ENCODE results near the gene TEKT1. TPM values are rescaled to one million over a fixed set of nuclear protein-coding genes. Genes with fewer than 3 reads are reported as not detected.

TEKT1 gene
- total RNA-seq, 1 experiment from 2014 or later = not detected

DNA sequence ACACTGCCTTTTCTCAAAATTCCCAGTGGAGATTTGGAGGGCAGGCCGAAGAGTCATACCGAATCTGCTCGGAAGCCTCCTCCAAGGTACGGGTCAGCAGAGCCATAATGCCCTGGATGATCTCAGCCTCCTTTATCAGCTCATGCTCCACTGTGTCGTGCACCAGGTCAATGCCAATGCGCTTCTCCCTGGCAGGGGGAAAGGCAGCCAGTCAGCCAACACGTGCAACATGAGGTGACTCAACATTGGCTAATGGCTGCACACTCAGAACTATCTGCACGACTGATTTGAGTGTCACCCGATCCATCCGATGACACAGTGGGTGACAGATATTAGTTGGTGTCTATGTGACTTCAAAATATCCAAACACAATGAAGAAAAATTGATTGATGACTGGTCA lies 15.8 kb downstream of the TEKT1 start:
- no peaks in the 10 kb centered on the region for H3K79me2 ChIP-seq (ENCODE audit: insufficient read depth, low read length)
- no peak overlapping the region for H3T11ph ChIP-seq (ENCODE audit: low read length)
- no peaks in the 10 kb centered on the region for H3K23me2 ChIP-seq (ENCODE audit: insufficient read length, low read depth, low read length, poor library complexity, severe bottlenecking)
- TF ChIP-seq, protein P1, sequence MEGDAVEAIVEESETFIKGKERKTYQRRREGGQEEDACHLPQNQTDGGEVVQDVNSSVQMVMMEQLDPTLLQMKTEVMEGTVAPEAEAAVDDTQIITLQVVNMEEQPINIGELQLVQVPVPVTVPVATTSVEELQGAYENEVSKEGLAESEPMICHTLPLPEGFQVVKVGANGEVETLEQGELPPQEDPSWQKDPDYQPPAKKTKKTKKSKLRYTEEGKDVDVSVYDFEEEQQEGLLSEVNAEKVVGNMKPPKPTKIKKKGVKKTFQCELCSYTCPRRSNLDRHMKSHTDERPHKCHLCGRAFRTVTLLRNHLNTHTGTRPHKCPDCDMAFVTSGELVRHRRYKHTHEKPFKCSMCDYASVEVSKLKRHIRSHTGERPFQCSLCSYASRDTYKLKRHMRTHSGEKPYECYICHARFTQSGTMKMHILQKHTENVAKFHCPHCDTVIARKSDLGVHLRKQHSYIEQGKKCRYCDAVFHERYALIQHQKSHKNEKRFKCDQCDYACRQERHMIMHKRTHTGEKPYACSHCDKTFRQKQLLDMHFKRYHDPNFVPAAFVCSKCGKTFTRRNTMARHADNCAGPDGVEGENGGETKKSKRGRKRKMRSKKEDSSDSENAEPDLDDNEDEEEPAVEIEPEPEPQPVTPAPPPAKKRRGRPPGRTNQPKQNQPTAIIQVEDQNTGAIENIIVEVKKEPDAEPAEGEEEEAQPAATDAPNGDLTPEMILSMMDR (conservative IDR thresholded peaks at IDR 0.05) = no peak
- peaks cover 0 to 7% of the 10 kb centered on the region in 2 experiments; a peak in 2 of 5 replicates for H3K9me3 Mint-ChIP-seq
- no peak overlapping the region for H2BK5ac ChIP-seq (ENCODE audit: insufficient read length, low read length)
- H3K27me3 ChIP-seq (ENCODE audit: insufficient read depth, low read length) = no peaks in the 10 kb centered on the region
- no peak overlapping the region for H3K27ac ChIP-seq (ENCODE audit: insufficient read length, low read depth, low read length)
- no peak overlapping the region for H2BK120ac ChIP-seq (ENCODE audit: low read depth, low read length, poor library complexity, severe bottlenecking)
- H3K14ac ChIP-seq (ENCODE audit: insufficient read depth, low read length) = no peak overlapping the region
- no peaks in the 10 kb centered on the region for H3K9me3 ChIP-seq (ENCODE audit: control insufficient read depth, low read depth, low read length)
- no peak overlapping the region for H2BK20ac ChIP-seq (ENCODE audit: low read depth, low read length, poor library complexity, severe bottlenecking)
- H2AFZ ChIP-seq (ENCODE audit: low read length) = no peak overlapping the region
- peaks cover 0 to 2% (median 0%) of the 10 kb centered on the region in 3 experiments; a peak in 1 of 7 replicates for H3K36me3 Mint-ChIP-seq (ENCODE audit: insufficient read depth in 1 of 3, low read depth in 3 of 3)
- H3K4me3 Mint-ChIP-seq = no peak overlapping the region
- DNase-seq = no peak
- WGBS (ENCODE audit: extremely low coverage, insufficient read length, low lambda C conversion rate) = no CpG with 5 or more reads among the region's 10 CpGs
- no peak overlapping the region for H3K4ac ChIP-seq (ENCODE audit: low read depth, low read length)
- H3K23ac ChIP-seq (ENCODE audit: insufficient read length, low read depth, low read length) = no peak overlapping the region
- H3K4me2 ChIP-seq (ENCODE audit: insufficient read depth, insufficient read length, low read length) = no peak overlapping the region
- no peaks in the 10 kb centered on the region for H3K79me1 ChIP-seq (ENCODE audit: insufficient read depth, low read depth, low read length, poor library complexity, severe bottlenecking)
- H4K20me1 ChIP-seq (ENCODE audit: control insufficient read depth, insufficient read depth, insufficient read length) = no peaks in the 10 kb centered on the region
- no peak overlapping the region for H2AK5ac ChIP-seq (ENCODE audit: insufficient read length, low read length)
- H4K8ac ChIP-seq (replicated peaks; ENCODE audit: insufficient read length, low read depth, low read length) = no peak overlapping the region
- H3K4me1 Mint-ChIP-seq = no peaks in the 10 kb centered on the region
- no peak overlapping the region for H4K91ac ChIP-seq (ENCODE audit: insufficient read length, low read depth, low read length)
- no peak overlapping the region for H3K18ac ChIP-seq (ENCODE audit: insufficient read length, low read depth, low read length)
- no peaks in the 10 kb centered on the region for H3K4me1 ChIP-seq (ENCODE audit: insufficient read depth, low read length)
- no peak overlapping the region for H2BK12ac ChIP-seq (ENCODE audit: insufficient read length, low read depth, low read length)
- no peak overlapping the region for H3K27ac Mint-ChIP-seq
- no peak overlapping the region for H3K9ac ChIP-seq (ENCODE audit: extremely low read depth, insufficient read length, low read length)
- no peak overlapping the region for H2BK15ac ChIP-seq (ENCODE audit: low read depth, low read length)
- peaks cover 17% of the 10 kb centered on the region for H3K27me3 Mint-ChIP-seq (ENCODE audit: low read depth)
- no peak overlapping the region for H4K5ac ChIP-seq (ENCODE audit: insufficient read length, low read depth, low read length)
- no peak overlapping the region for H3K56ac ChIP-seq (ENCODE audit: insufficient read length, low read depth, low read length)
